ENCODE results near the gene ARHGAP33.
"Not testable (repeated sequence)": the region's sequence is repeated elsewhere in the genome, so short reads cannot be mapped to it uniquely, and the experiment has no call there.

ARHGAP33 gene

GRCh38 chr19:35756377-35757230 lies 18.8 kb upstream of the ARHGAP33 start, which contains the start of gene HSPB6:
TSS of gene HSPB6 (minus strand) at chr19:35757029. CDS start at chr19:35757008, 21 bp downstream.
- no peak for DNase-seq

- DNase-seq: no peak
Observed at GRCh38 chr19:35757231-35757748, 18.1 kb upstream of the ARHGAP33 start.

GRCh38 chr19:35757749-35758608 lies 17.4 kb upstream of the ARHGAP33 start, which contains the start of gene PROSER3:
TSS of gene PROSER3 (plus strand) at chr19:35758176. CDS start at chr19:35758216, 40 bp downstream.
- DNase-seq: peak; percentile 99

- no peak for DNase-seq
Observed at GRCh38 chr19:35759697-35760096, 15.7 kb upstream of the ARHGAP33 start.

- no peak for DNase-seq
Observed at GRCh38 chr19:35760711-35761349, 14.5 kb upstream of the ARHGAP33 start.

GRCh38 chr19:35764432-35765315 lies 10.7 kb upstream of the ARHGAP33 start:
- no peak for DNase-seq

- DNase-seq: no peak
Observed at GRCh38 chr19:35766571-35767104, 8.7 kb upstream of the ARHGAP33 start.

GRCh38 chr19:35767288-35768081 lies 7.9 kb upstream of the ARHGAP33 start:
- no peak for DNase-seq

GRCh38 chr19:35768082-35768421 lies 7.3 kb upstream of the ARHGAP33 start:
- DNase-seq: no peak

- not testable (repeated sequence) for DNase-seq
Observed at GRCh38 chr19:35772362-35772761, 3.0 kb upstream of the ARHGAP33 start.

GRCh38 chr19:35773020-35773806 lies 2.2 kb upstream of the ARHGAP33 start:
- DNase-seq: no peak

- DNase-seq: no peak
Observed at GRCh38 chr19:35774274-35775045, 904 bp upstream of the ARHGAP33 start.

- DNase-seq: no peak
Observed at GRCh38 chr19:35775046-35775297, 392 bp upstream of the ARHGAP33 start.

- no peak for DNase-seq
Observed at GRCh38 chr19:35776102-35776788, 881 bp downstream of the ARHGAP33 start.

- DNase-seq: no peak
Observed at GRCh38 chr19:35777086-35777841, 1.9 kb downstream of the ARHGAP33 start.

- DNase-seq: no peak
Observed at GRCh38 chr19:35777961-35778360, 2.6 kb downstream of the ARHGAP33 start.

GRCh38 chr19:35779033-35779432 lies 3.7 kb downstream of the ARHGAP33 start:
- no peak for DNase-seq

GRCh38 chr19:35780058-35780457 lies 4.7 kb downstream of the ARHGAP33 start:
- DNase-seq: no peak
